CD4-positive, alpha-beta T cell (primary cell): ENCODE results near the gene HIPK3. TPM values are rescaled to one million over a fixed set of nuclear protein-coding genes. Genes with fewer than 3 reads are reported as not detected.
A peak's percentile ranks its signal among the peaks of the same experiment; 100 is the strongest.

Experiments
- ATAC-seq: fragments of 200-7000 bp; cut with Tn5 transposase; one replicate; pipeline ENCODE4 v1.10.0; 2022; ENCODE audit warnings: mild to moderate bottlenecking; ENCODE audit not compliant: poor library complexity
- CTCF ChIA-PET: fragments of 350-600 bp; sonication (Branson Sonifier 250); formaldehyde crosslinking; loops from one replicate; lab custom pipeline; 2021; ENCODE audit warnings: antibody characterized with exemption, inconsistent platforms; lab: Charles Lee
- POLR2A ChIA-PET: fragments of 350-600 bp; sonication (Branson Sonifier 250); formaldehyde crosslinking; loops from one replicate; lab custom pipeline; 2021; ENCODE audit warnings: antibody characterized with exemption, inconsistent platforms; lab: Charles Lee
- DNase-seq, 14 experiments: peaks; one replicate each; pipeline ENCODE4 v3.0.0-alpha.2; 2013 to 2020; ENCODE audit warnings: mixed read lengths in 2 of 14
- H3K27ac ChIP-seq, 2 donors: one replicate each; pipeline versions ENCODE4 v1.5.1 to v1.7.0; 2013; ENCODE audit warnings: low read length in 2 of 2, low read depth in 1 of 2, mild to moderate bottlenecking in 1 of 2
- H3K27me3 ChIP-seq, 2 experiments: 1 replicate in 1 of 2; 2 replicates in 1 of 2; pipeline versions ENCODE4 v1.6.1 to v1.7.0; 2013; ENCODE audit warnings: low read length in 2 of 2, control low read depth in 1 of 2, mild to moderate bottlenecking in 1 of 2, moderate library complexity in 1 of 2; ENCODE audit not compliant: insufficient read depth in 2 of 2, control insufficient read depth in 1 of 2
- H3K36me3 ChIP-seq: one replicate; pipeline ENCODE4 v1.6.1; 2013; ENCODE audit warnings: low read length, control low read depth; ENCODE audit not compliant: insufficient read depth
- H3K4me1 ChIP-seq: one replicate; pipeline ENCODE4 v1.6.1; 2013; ENCODE audit warnings: low read length, control low read depth; ENCODE audit not compliant: insufficient read depth
- H3K4me3 ChIP-seq: one replicate; pipeline ENCODE4 v1.5.1; 2013; ENCODE audit warnings: mild to moderate bottlenecking, low read length, moderate library complexity
- H3K9me3 ChIP-seq, 2 experiments: 1 replicate in 1 of 2; 2 replicates in 1 of 2; pipeline versions ENCODE4 v1.6.1 to v1.7.0; 2013; ENCODE audit warnings: low read length in 2 of 2, mild to moderate bottlenecking in 2 of 2, control low read depth in 1 of 2, moderate library complexity in 1 of 2; ENCODE audit not compliant: control insufficient read depth in 1 of 2, insufficient read depth in 1 of 2
- H3K27ac Mint-ChIP-seq: one replicate; pipeline ENCODE4 v1.8.0; 2020; ENCODE audit warnings: mixed read lengths
- H3K27me3 Mint-ChIP-seq: one replicate; pipeline ENCODE4 v1.8.0; 2021; ENCODE audit warnings: mixed read lengths
- H3K36me3 Mint-ChIP-seq: one replicate; pipeline ENCODE4 v1.8.0; 2021; ENCODE audit warnings: low read depth, mixed read lengths
- H3K4me1 Mint-ChIP-seq: one replicate; pipeline ENCODE4 v1.8.0; 2021; ENCODE audit warnings: low read depth, mixed read lengths
- H3K4me3 Mint-ChIP-seq: one replicate; pipeline ENCODE4 v1.8.0; 2020; ENCODE audit warnings: mild to moderate bottlenecking, mixed read lengths
- H3K9me3 Mint-ChIP-seq: one replicate; pipeline ENCODE4 v1.8.0; 2020; ENCODE audit warnings: mixed read lengths
- intact Hi-C, 2 experiments: fragments of 100-400 bp; cut with DNase I in 1 of 2; cut with micrococcal nuclease in 1 of 2; formaldehyde crosslinking; loops; one replicate each; pipeline versions ENCODE4 v1.15.1 to v1.9.0; 2023 to 2025; cut with DNase I, micrococcal nuclease
- total RNA-seq, 174 experiments: library from RNA in 2 of 174; stranded (reverse) in 2 of 174; gene quantifications; one replicate each; pipeline ENCODE4 v1.2.3 and lab custom pipeline; 2021 to 2026
- TF ChIP-seq, protein P1 (sequence below): fragments of 200-600 bp; IDR thresholded peaks from one replicate; pipeline ENCODE4 v1.8.0; 2022; ENCODE audit warnings: antibody characterized with exemption, mild to moderate bottlenecking

HIPK3 gene
- total RNA-seq, 2 experiments from 2014 or later = 38.1 to 38.9 TPM

DNA sequence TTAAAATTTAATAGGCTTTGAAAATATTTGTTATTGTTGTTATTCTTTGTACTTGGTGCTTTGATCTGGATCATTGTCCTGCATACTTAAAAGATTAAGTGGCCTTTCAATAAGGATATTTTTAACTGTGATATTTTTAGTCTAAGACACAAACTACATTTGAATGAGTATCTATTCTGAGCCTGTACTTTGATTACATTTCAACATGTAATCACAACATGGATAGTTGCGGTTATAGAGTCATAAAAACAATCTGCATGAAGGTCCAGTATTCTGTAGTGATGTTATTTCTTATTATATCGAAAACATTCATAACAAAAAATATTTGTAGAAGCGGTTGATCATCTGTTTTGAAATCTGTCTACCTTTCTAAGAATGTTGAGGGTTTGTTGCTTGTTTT, 58.6 kb downstream of the HIPK3 start:
- H3K27ac Mint-ChIP-seq = no peak overlapping the region
- H3K9me3 Mint-ChIP-seq = no peaks in the 10 kb centered on the region
- Histone ChIP-seq H3K27me3 (no peaks in the 10 kb centered on the region), H3K4me1 (peaks cover 3% of the 10 kb centered on the region), H3K9me3 (no peaks in the 10 kb centered on the region), H3K27ac (no peak overlapping the region), H3K4me3 (no peak overlapping the region), H3K36me3 (no peaks in the 10 kb centered on the region)
- intact Hi-C loops = no loop called here
- TF ChIP-seq, protein P1, sequence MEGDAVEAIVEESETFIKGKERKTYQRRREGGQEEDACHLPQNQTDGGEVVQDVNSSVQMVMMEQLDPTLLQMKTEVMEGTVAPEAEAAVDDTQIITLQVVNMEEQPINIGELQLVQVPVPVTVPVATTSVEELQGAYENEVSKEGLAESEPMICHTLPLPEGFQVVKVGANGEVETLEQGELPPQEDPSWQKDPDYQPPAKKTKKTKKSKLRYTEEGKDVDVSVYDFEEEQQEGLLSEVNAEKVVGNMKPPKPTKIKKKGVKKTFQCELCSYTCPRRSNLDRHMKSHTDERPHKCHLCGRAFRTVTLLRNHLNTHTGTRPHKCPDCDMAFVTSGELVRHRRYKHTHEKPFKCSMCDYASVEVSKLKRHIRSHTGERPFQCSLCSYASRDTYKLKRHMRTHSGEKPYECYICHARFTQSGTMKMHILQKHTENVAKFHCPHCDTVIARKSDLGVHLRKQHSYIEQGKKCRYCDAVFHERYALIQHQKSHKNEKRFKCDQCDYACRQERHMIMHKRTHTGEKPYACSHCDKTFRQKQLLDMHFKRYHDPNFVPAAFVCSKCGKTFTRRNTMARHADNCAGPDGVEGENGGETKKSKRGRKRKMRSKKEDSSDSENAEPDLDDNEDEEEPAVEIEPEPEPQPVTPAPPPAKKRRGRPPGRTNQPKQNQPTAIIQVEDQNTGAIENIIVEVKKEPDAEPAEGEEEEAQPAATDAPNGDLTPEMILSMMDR = no peak
- peaks cover 4% of the 10 kb centered on the region for H3K36me3 Mint-ChIP-seq
- ChIA-PET CTCF (no interaction called here), POLR2A (no interaction called here)
- H3K27me3 Mint-ChIP-seq = no peaks in the 10 kb centered on the region
- ATAC-seq = no peak
- H3K4me3 Mint-ChIP-seq = no peak overlapping the region
- no peak for DNase-seq
- peaks cover 40% of the 10 kb centered on the region for H3K4me1 Mint-ChIP-seq

DNA sequence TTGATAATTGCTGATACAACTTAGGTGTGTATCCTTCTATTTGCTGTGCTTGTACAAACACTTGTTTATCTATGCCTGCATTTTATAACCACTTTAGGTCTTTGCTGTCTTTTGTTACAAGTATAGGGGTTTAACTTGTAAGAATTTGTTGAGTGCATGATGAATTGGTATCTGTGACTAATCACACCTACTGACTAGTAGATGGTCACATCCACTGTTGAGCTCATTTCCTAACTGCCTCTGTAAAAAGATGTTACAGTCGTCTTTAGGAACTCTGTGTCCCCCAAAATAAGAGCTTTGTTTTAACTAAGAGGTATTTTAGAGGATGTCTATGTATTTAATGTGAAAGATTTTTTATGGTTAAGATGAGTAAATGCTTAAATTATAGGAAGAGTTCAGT, 60.5 kb downstream of the HIPK3 start:
- H3K4me1 ChIP-seq = peaks cover 7% of the 10 kb centered on the region
- intact Hi-C loops = no loop called here
- Mint-ChIP-seq H3K36me3 (peaks cover 4% of the 10 kb centered on the region), H3K4me1 (peaks cover 24% of the 10 kb centered on the region), H3K4me3 (no peak overlapping the region), H3K9me3 (no peaks in the 10 kb centered on the region), H3K27me3 (no peaks in the 10 kb centered on the region), H3K27ac (peak overlapping the region; percentile 4)
- H3K27me3 ChIP-seq = no peaks in the 10 kb centered on the region
- ChIA-PET CTCF (no interaction called here), POLR2A (no interaction called here)
- no peak for ATAC-seq
- TF ChIP-seq, protein P1 = no peak
- H3K9me3 ChIP-seq = no peaks in the 10 kb centered on the region
- DNase-seq = no peak
- no peak overlapping the region for H3K27ac ChIP-seq
- H3K4me3 ChIP-seq = no peak overlapping the region
- H3K36me3 ChIP-seq = no peaks in the 10 kb centered on the region

DNA sequence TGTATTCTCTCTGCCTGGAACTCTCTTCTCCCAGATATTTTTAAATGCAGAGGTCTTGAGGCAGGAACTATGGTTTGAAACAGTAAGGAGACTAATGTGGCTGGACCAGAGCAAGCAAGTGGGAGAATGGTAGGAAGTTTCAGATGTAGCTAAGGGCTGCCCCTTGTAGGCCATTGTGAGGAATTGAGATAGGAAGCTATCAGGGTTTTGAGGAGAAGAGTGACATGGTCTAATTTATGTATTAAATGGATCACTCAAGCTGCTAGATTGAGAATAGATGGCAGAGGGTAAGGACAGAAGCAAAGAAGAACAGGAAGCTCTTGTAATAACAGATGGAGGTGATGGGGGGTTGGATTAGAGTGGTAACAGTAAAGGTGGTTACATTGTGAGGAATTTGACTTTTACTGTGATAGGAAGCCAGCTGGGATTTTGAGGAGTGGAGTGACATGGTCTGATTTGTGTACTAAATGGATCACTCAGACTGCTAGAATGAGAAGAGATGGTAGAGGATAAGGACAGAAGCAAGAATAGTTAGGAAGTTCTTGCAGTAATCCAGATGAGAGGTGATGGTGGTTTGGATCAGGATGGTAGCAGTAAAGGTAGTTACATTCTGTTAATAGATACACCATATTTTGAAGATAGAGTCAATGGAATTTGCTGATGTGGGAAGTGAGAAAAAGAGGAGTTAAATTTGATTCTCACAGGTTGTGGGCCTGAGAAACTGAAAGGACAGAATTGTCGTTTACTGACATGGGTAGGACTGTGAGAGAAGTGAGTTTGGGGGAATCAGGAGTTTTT, 63.0 kb downstream of the HIPK3 start:
- no peaks in the 10 kb centered on the region for H3K27me3 Mint-ChIP-seq
- Histone ChIP-seq H3K27me3 (no peaks in the 10 kb centered on the region), H3K36me3 (no peaks in the 10 kb centered on the region), H3K4me3 (no peak overlapping the region), H3K9me3 (no peaks in the 10 kb centered on the region), H3K27ac (no peak overlapping the region), H3K4me1 (peaks cover 9% of the 10 kb centered on the region)
- intact Hi-C loops = no loop called here
- peaks cover 4% of the 10 kb centered on the region for H3K36me3 Mint-ChIP-seq
- no peak overlapping the region for H3K4me3 Mint-ChIP-seq
- ChIA-PET POLR2A (interaction anchor here (0.7 to 0.8 kb wide), 2 partner anchors 11 to 17 kb away, joined by 4 to 5 read pairs; no protein-coding TSS in a partner anchor), CTCF (interaction anchor here (1.5 kb wide), 1 partner anchor 149 kb away, joined by 3 read pairs; no protein-coding TSS in a partner anchor)
- TF ChIP-seq, protein P1 = no peak
- DNase-seq (no peak), ATAC-seq (no peak)
- peaks cover 43% of the 10 kb centered on the region for H3K4me1 Mint-ChIP-seq
- H3K27ac Mint-ChIP-seq = no peak overlapping the region
- H3K9me3 Mint-ChIP-seq = no peaks in the 10 kb centered on the region
